IPS DF 19.7 (cell line): ENCODE measurements around the gene ERN2.

Experiments used
- DNase-seq: peaks from one replicate; pipeline ENCODE4 v3.0.0-alpha.2; 2013; ENCODE audit warnings: low read depth, low spot score

The ERN2 gene

DNA sequence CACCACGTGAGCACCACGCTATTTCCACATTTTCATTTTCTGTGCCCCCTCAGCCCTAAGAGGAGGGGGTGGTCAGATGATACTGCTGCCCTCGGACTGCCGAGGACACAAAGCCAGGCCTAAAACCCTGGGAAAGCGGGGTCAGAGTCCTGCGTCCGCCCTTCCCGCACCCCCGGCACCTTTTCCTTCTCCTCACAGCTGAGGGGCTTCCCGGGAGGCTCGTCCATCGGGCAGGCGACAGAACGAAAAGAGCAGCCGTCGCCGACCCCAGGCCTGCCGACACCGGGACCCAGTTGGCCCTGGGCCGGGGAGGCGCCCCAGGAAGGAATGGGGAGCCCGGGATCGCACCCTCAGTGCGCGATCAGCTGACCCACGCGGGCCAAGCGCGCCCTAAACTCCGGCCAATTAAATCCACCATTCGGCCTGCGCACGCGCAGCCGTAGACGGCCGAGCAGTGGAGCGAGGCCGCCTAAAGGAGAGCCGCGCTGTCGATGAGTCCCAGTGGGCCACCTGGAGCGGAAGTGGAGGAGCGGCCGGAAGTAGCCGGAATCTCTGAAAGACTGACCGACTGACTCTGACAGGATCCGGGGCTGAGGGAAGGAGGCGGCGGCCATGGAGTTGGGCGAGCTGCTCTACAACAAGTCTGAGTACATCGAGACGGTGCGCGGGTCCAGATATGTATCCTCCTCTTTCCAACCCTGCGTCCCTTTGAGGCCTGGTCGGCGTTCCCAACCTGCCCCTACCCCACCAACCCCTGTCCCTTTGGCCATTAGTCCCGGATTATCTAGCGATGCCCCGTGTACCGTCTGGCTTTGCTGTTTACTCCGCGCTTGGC lies 71.9 kb downstream of the ERN2 start, which contains the start of the genes DCTN5 and PALB2:
Gene DCTN5, plus strand, starts transcription at position 536 of the 835 bp plus-strand sequence. Its CDS starts 77 bp downstream, at position 613.
Gene PALB2, minus strand, starts transcription at position 380 of the 835 bp plus-strand sequence. Its CDS starts 153 bp downstream, at position 227.
- peak; percentile 82 for DNase-seq

DNA sequence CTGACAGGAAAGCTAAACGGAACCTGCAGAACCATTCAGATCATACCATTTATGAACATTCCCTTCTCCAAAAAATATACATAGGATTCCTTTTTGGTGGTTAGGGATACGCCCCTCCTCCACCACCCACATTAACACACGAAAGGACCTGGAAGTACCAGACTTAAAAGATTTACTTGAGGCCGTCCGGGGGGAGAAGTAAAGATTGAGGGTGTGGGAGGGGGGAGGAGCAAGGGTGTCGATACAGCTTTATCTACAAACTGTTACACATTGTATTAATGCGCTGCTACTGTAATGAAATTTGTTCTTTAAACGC lies 72.4 kb downstream of the ERN2 start:
- no peak for DNase-seq
